Activated CD8-positive, alpha-beta memory T cell treated with anti-CD3 and anti-CD28 coated beads, Interleukin-2, amount 10 ng/mL, durations not matched to agents 7 days and 5 days (primary cell): ENCODE measurements around the gene JAKMIP1. TPM values are rescaled to one million over a fixed set of nuclear protein-coding genes. Genes with fewer than 3 reads are reported as not detected.
"Not testable (repeated sequence)": the region's sequence is repeated elsewhere in the genome, so short reads cannot be mapped to it uniquely, and the experiment has no call there.

Source experiments
- ATAC-seq: fragments of 150-1000 bp; cut with Tn5 transposase; one replicate; pipeline ENCODE4 v1.10.0; 2021; ENCODE audit warnings: moderate library complexity
- CTCF ChIA-PET: fragments of 350-600 bp; sonication (Branson Sonifier 250); formaldehyde crosslinking; loops from one replicate; lab custom pipeline; 2021; ENCODE audit warnings: antibody characterized with exemption; lab: Charles Lee
- DNase-seq: peaks from one replicate; pipeline ENCODE4 v3.0.0-alpha.2; 2020
- H3K27ac Mint-ChIP-seq: one replicate; pipeline ENCODE4 v1.8.0; 2021; ENCODE audit warnings: mild to moderate bottlenecking, mixed read lengths
- H3K27me3 Mint-ChIP-seq: one replicate; pipeline ENCODE4 v1.8.0; 2021; ENCODE audit warnings: mixed read lengths
- H3K36me3 Mint-ChIP-seq: one replicate; pipeline ENCODE4 v1.8.0; 2021; ENCODE audit warnings: mild to moderate bottlenecking, mixed read lengths
- H3K4me1 Mint-ChIP-seq: one replicate; pipeline ENCODE4 v1.8.0; 2021; ENCODE audit warnings: mixed read lengths
- H3K4me3 Mint-ChIP-seq: one replicate; pipeline ENCODE4 v1.8.0; 2021; ENCODE audit warnings: mild to moderate bottlenecking, moderate library complexity, mixed read lengths
- H3K9me3 Mint-ChIP-seq: one replicate; pipeline ENCODE4 v1.8.0; 2022; ENCODE audit warnings: low read depth, mixed read lengths
- total RNA-seq, 2 experiments: library from RNA; stranded (reverse); gene quantifications; one replicate each; pipeline ENCODE4 v1.2.3, GENCODE V29; 2021

Gene JAKMIP1
- total RNA-seq, 2 experiments from 2014 or later, result 41.7 to 57.8 TPM

- peaks cover 7% of the 10 kb centered on the region for H3K9me3 Mint-ChIP-seq
- H3K27me3 Mint-ChIP-seq, result no peaks in the 10 kb centered on the region
- no peak overlapping the region for H3K4me3 Mint-ChIP-seq
- H3K4me1 Mint-ChIP-seq, result peaks cover 13% of the 10 kb centered on the region
- H3K36me3 Mint-ChIP-seq, result peaks cover 46% of the 10 kb centered on the region
- ATAC-seq (no peak), DNase-seq (no peak)
- H3K27ac Mint-ChIP-seq, result no peak overlapping the region
- CTCF ChIA-PET, result interaction anchor here (0.7 to 1.2 kb wide), 2 partner anchors 14 to 1461 kb away, joined by 3 read pairs; no protein-coding TSS in a partner anchor
These were observed 58.8 kb downstream of the JAKMIP1 start for GRCh38 chr4:6141554-6141953.

- Mint-ChIP-seq H3K4me1 (peaks cover 15% of the 10 kb centered on the region), H3K36me3 (peaks cover 45% of the 10 kb centered on the region)
- DNase-seq, ATAC-seq, CTCF ChIA-PET, H3K4me3 Mint-ChIP-seq, H3K9me3 Mint-ChIP-seq, H3K27me3 Mint-ChIP-seq, H3K27ac Mint-ChIP-seq: not testable (repeated sequence)
These were observed 59.3 kb downstream of the JAKMIP1 start for GRCh38 chr4:6141021-6141420.

GRCh38 chr4:6137747-6138135 is 62.6 kb downstream of the JAKMIP1 start:
- no peak overlapping the region for H3K4me3 Mint-ChIP-seq
- CTCF ChIA-PET, result interaction anchor here (0.6 to 1.8 kb wide), 4 partner anchors 53 to 113 kb away, joined by 3 to 5 read pairs (median 4); partner anchors contain the start of gene JAKMIP1
- H3K36me3 Mint-ChIP-seq, result peaks cover 44% of the 10 kb centered on the region
- H3K27me3 Mint-ChIP-seq, result no peaks in the 10 kb centered on the region
- H3K9me3 Mint-ChIP-seq, result no peaks in the 10 kb centered on the region
- ATAC-seq (no peak), DNase-seq (no peak)
- no peak overlapping the region for H3K27ac Mint-ChIP-seq
- H3K4me1 Mint-ChIP-seq, result peaks cover 23% of the 10 kb centered on the region

- Mint-ChIP-seq H3K36me3 (peaks cover 44% of the 10 kb centered on the region), H3K4me1 (peaks cover 23% of the 10 kb centered on the region), H3K27me3 (no peaks in the 10 kb centered on the region), H3K27ac (no peak overlapping the region), H3K9me3 (no peaks in the 10 kb centered on the region), H3K4me3 (no peak overlapping the region)
- no peak for DNase-seq
- CTCF ChIA-PET, result interaction anchor here (0.6 to 1.8 kb wide), 4 partner anchors 54 to 112 kb away, joined by 3 to 5 read pairs (median 3); partner anchors contain the start of gene JAKMIP1
- ATAC-seq, result no peak
These were observed 63.2 kb downstream of the JAKMIP1 start for GRCh38 chr4:6137027-6137746.

GRCh38 chr4:6134612-6135220 is 65.6 kb downstream of the JAKMIP1 start:
- no peaks in the 10 kb centered on the region for H3K9me3 Mint-ChIP-seq
- H3K4me3 Mint-ChIP-seq, result no peak overlapping the region
- ATAC-seq (peak; percentile 100), DNase-seq (peak; percentile 87)
- peaks cover 39% of the 10 kb centered on the region for H3K36me3 Mint-ChIP-seq
- H3K27ac Mint-ChIP-seq, result peak overlapping the region; percentile 74
- no peaks in the 10 kb centered on the region for H3K27me3 Mint-ChIP-seq
- H3K4me1 Mint-ChIP-seq, result peaks cover 36% of the 10 kb centered on the region
- CTCF ChIA-PET, result interaction anchor here (0.5 to 3.0 kb wide), 29 partner anchors 9 to 197 kb away, joined by 3 to 39 read pairs (median 4); partner anchors contain the start of gene JAKMIP1

- DNase-seq (no peak), ATAC-seq (no peak)
- peaks cover 35% of the 10 kb centered on the region for H3K36me3 Mint-ChIP-seq
- H3K4me1 Mint-ChIP-seq, result peaks cover 40% of the 10 kb centered on the region
- H3K27ac Mint-ChIP-seq, result no peak overlapping the region
- no peaks in the 10 kb centered on the region for H3K27me3 Mint-ChIP-seq
- H3K4me3 Mint-ChIP-seq, result no peak overlapping the region
- H3K9me3 Mint-ChIP-seq, result no peaks in the 10 kb centered on the region
- CTCF ChIA-PET, result interaction anchor here (0.8 to 3.0 kb wide), 7 partner anchors 58 to 202 kb away, joined by 3 to 28 read pairs (median 7); partner anchors contain the start of gene JAKMIP1
These were observed 67.6 kb downstream of the JAKMIP1 start for GRCh38 chr4:6132716-6133115.

GRCh38 chr4:6128221-6128850 is 72.0 kb downstream of the JAKMIP1 start:
- CTCF ChIA-PET, result interaction anchor here (1.2 kb wide), 1 partner anchor 199 kb away, joined by 3 read pairs; no protein-coding TSS in a partner anchor
- peaks cover 13% of the 10 kb centered on the region for H3K36me3 Mint-ChIP-seq
- H3K9me3 Mint-ChIP-seq, result no peaks in the 10 kb centered on the region
- ATAC-seq, result no peak
- no peak overlapping the region for H3K27ac Mint-ChIP-seq
- peaks cover 18% of the 10 kb centered on the region for H3K4me1 Mint-ChIP-seq
- no peak overlapping the region for H3K4me3 Mint-ChIP-seq
- H3K27me3 Mint-ChIP-seq, result no peaks in the 10 kb centered on the region
- no peak for DNase-seq

- H3K27me3 Mint-ChIP-seq, result no peaks in the 10 kb centered on the region
- H3K9me3 Mint-ChIP-seq, result no peaks in the 10 kb centered on the region
- peaks cover 9% of the 10 kb centered on the region for H3K36me3 Mint-ChIP-seq
- peaks cover 18% of the 10 kb centered on the region for H3K4me1 Mint-ChIP-seq
- no peak overlapping the region for H3K4me3 Mint-ChIP-seq
- no peak for DNase-seq
- CTCF ChIA-PET, result interaction anchor here (1.2 kb wide), 1 partner anchor 200 kb away, joined by 3 read pairs; no protein-coding TSS in a partner anchor
- no peak for ATAC-seq
- H3K27ac Mint-ChIP-seq, result no peak overlapping the region
These were observed 73.2 kb downstream of the JAKMIP1 start for GRCh38 chr4:6126971-6127745.

GRCh38 chr4:6125103-6125651 is 75.2 kb downstream of the JAKMIP1 start:
- no peak overlapping the region for H3K4me3 Mint-ChIP-seq
- H3K27me3 Mint-ChIP-seq, result no peaks in the 10 kb centered on the region
- H3K27ac Mint-ChIP-seq, result no peak overlapping the region
- ATAC-seq (peak; percentile 64), DNase-seq (no peak)
- no peaks in the 10 kb centered on the region for H3K9me3 Mint-ChIP-seq
- CTCF ChIA-PET, result interaction anchor here (1.1 kb wide), 1 partner anchor 127 kb away, joined by 3 read pairs; no protein-coding TSS in a partner anchor
- peaks cover 12% of the 10 kb centered on the region for H3K4me1 Mint-ChIP-seq
- peaks cover 5% of the 10 kb centered on the region for H3K36me3 Mint-ChIP-seq

- Mint-ChIP-seq H3K36me3 (peaks cover 3% of the 10 kb centered on the region), H3K9me3 (no peaks in the 10 kb centered on the region), H3K27me3 (no peaks in the 10 kb centered on the region), H3K4me3 (no peak overlapping the region), H3K4me1 (peaks cover 11% of the 10 kb centered on the region), H3K27ac (peak overlapping the region; percentile 1)
- DNase-seq, result no peak
- ATAC-seq, result no peak
- CTCF ChIA-PET, result interaction anchor here (1.0 to 1.1 kb wide), 2 partner anchors 10 to 127 kb away, joined by 3 to 4 read pairs; no protein-coding TSS in a partner anchor
These were observed 75.8 kb downstream of the JAKMIP1 start for GRCh38 chr4:6124386-6125102.

- Mint-ChIP-seq H3K4me3 (no peak overlapping the region), H3K27ac (no peak overlapping the region), H3K4me1 (peaks cover 11% of the 10 kb centered on the region), H3K27me3 (no peaks in the 10 kb centered on the region), H3K36me3 (peaks cover 2% of the 10 kb centered on the region), H3K9me3 (no peaks in the 10 kb centered on the region)
- CTCF ChIA-PET, result interaction anchor here (1.0 kb wide), 1 partner anchor 11 kb away, joined by 4 read pairs; no protein-coding TSS in a partner anchor
- ATAC-seq, result no peak
- DNase-seq, result no peak
These were observed 76.4 kb downstream of the JAKMIP1 start for GRCh38 chr4:6123976-6124375.

- no peak for ATAC-seq
- H3K27ac Mint-ChIP-seq, result no peak overlapping the region
- no peaks in the 10 kb centered on the region for H3K9me3 Mint-ChIP-seq
- no peak overlapping the region for H3K4me3 Mint-ChIP-seq
- DNase-seq, result no peak
- peaks cover 2% of the 10 kb centered on the region for H3K36me3 Mint-ChIP-seq
- peaks cover 15% of the 10 kb centered on the region for H3K4me1 Mint-ChIP-seq
- H3K27me3 Mint-ChIP-seq, result no peaks in the 10 kb centered on the region
- CTCF ChIA-PET, result interaction anchor here (1.0 to 1.6 kb wide), 2 partner anchors 11 to 125 kb away, joined by 3 to 4 read pairs; no protein-coding TSS in a partner anchor
These were observed 76.8 kb downstream of the JAKMIP1 start for GRCh38 chr4:6123541-6123940.
